Transverse colon (tissue), 4 donors: ENCODE data around the gene IAPP. TPM values are rescaled to one million over a fixed set of nuclear protein-coding genes. Genes with fewer than 3 reads are reported as not detected.

Experiments used
- DNase-seq: peaks from one replicate; pipeline ENCODE4 v3.0.0-alpha.2; 2019
- H3K27ac ChIP-seq, 4 donors: fragments of 200-600 bp; sonication (generic); 2 replicates each; pipeline ENCODE4 v1.5.1; 2016 to 2018; ENCODE audit warnings: inconsistent platforms in 4 of 4
- H3K27me3 ChIP-seq: fragments of 200-600 bp; sonication (generic); 2 replicates; pipeline ENCODE4 v1.5.1; 2017; ENCODE audit warnings: inconsistent platforms
- H3K36me3 ChIP-seq, 4 donors: fragments of 200-600 bp; sonication (generic); 2 replicates each; pipeline ENCODE4 v1.5.1; 2017 to 2019; ENCODE audit warnings: inconsistent platforms in 4 of 4
- H3K4me1 ChIP-seq, 4 donors: fragments of 200-600 bp; sonication (generic); 2 replicates each; pipeline ENCODE4 v1.5.1; 2017 to 2020; ENCODE audit warnings: inconsistent platforms in 4 of 4
- H3K4me3 ChIP-seq, 4 donors: fragments of 200-600 bp; sonication (generic); 1 replicate in 1 of 4; 2 replicates in 3 of 4; pipeline versions ENCODE4 v1.5.1 to v1.6.1; 2017 to 2019; ENCODE audit warnings: inconsistent platforms in 4 of 4
- H3K9me3 ChIP-seq, 2 donors: fragments of 200-600 bp; sonication (generic); 2 replicates each; pipeline ENCODE4 v1.5.1; 2017 to 2019; ENCODE audit warnings: inconsistent platforms in 2 of 2
- EP300 ChIP-seq: sonication (generic); formaldehyde crosslinking; IDR thresholded peaks from one replicate; pipeline ENCODE4 v1.6.1; 2017; ENCODE audit warnings: antibody characterized with exemption, low read depth
- POLR2A ChIP-seq: fragments of 450-650 bp; IDR thresholded peaks from one replicate; pipeline ENCODE4 v1.6.1; 2016; ENCODE audit warnings: antibody characterized with exemption, mild to moderate bottlenecking, moderate library complexity
- POLR2AphosphoS5 ChIP-seq, 3 donors: sonication (generic); formaldehyde crosslinking; IDR thresholded peaks; one replicate each; pipeline ENCODE4 v1.6.1; 2016; ENCODE audit warnings: antibody characterized with exemption in 3 of 3
- WGBS, 2 donors: methylation state at CpG; one replicate each; pipeline ENCODE4 v1.1.5; 2018; ENCODE audit warnings: low coverage in 1 of 2; 5-methylcytosine and 5-hydroxymethylcytosine counted together
- in situ Hi-C, 4 donors: fragments of 200-750 bp; cut with MboI; loops; one replicate each; pipeline versions ENCODE4 v1.15.0 to v1.15.1; 2017; ENCODE audit warnings: low sequenced_read_pairs in 3 of 4, low pct_ligation_motif_present in 1 of 4, low pct_unique_long_range_greater_than_20kb in 1 of 4
- intact Hi-C: fragments of 100-400 bp; cut with DNase I; formaldehyde crosslinking; loops from one replicate; pipeline ENCODE4 v1.15.1; 2023; ENCODE audit warnings: low total_unique reads
- total RNA-seq, 4 donors: library from RNA; depleted of rRNA; stranded (reverse); fragments of >200 nt; gene quantifications; one replicate each; pipeline ENCODE4 v1.1.0, GENCODE V29; 2016
- TF ChIP-seq, protein P1 (sequence below), 5 experiments: fragments of 200-600 bp in 3 of 5; fragments of 450-650 bp in 2 of 5; sonication (generic) in 3 of 5; IDR thresholded peaks; 1 replicate in 2 of 5; 2 replicates in 3 of 5; pipeline ENCODE4 v1.5.1; 2016 to 2017; ENCODE audit warnings: antibody characterized with exemption in 5 of 5, inconsistent platforms in 3 of 5, mild to moderate bottlenecking in 2 of 5, moderate library complexity in 1 of 5

The IAPP gene
- not detected for total RNA-seq

DNA sequence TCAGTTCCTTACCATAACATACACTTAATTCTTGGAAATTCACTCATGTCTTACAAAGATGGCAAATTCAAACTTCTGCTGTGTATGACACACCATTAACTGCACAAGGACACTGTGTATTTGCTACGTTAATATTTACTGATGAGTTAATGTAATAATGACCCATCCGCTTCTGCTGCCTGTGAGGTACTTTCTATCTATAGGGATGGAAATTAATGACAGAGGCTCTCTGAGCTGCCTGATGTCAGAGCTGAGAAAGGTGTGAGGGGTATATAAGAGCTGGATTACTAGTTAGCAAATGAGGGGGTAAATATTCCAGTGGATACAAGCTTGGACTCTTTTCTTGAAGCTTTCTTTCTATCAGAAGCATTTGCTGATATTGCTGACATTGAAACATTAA lies at the start of gene IAPP:
TSS of gene IAPP (plus strand) at position 301 of the 400 bp plus-strand sequence. CDS start 450 bp downstream, outside the sequence.
- no peak within 1 kb of the TSS for H3K27ac ChIP-seq
- in situ Hi-C loops (no loop called here), intact Hi-C loops (no loop called here)
- H3K27me3 ChIP-seq = no peaks in the 10 kb centered on the region
- no peaks in the 10 kb centered on the region for H3K36me3 ChIP-seq
- 88% methylated on average over 2 of the region's 2 CpGs for WGBS, 2 donors
- no peaks in the 10 kb centered on the region for H3K4me1 ChIP-seq
- DNase-seq = no peak
- no peaks in the 10 kb centered on the region for H3K9me3 ChIP-seq
- TF ChIP-seq, protein P1, sequence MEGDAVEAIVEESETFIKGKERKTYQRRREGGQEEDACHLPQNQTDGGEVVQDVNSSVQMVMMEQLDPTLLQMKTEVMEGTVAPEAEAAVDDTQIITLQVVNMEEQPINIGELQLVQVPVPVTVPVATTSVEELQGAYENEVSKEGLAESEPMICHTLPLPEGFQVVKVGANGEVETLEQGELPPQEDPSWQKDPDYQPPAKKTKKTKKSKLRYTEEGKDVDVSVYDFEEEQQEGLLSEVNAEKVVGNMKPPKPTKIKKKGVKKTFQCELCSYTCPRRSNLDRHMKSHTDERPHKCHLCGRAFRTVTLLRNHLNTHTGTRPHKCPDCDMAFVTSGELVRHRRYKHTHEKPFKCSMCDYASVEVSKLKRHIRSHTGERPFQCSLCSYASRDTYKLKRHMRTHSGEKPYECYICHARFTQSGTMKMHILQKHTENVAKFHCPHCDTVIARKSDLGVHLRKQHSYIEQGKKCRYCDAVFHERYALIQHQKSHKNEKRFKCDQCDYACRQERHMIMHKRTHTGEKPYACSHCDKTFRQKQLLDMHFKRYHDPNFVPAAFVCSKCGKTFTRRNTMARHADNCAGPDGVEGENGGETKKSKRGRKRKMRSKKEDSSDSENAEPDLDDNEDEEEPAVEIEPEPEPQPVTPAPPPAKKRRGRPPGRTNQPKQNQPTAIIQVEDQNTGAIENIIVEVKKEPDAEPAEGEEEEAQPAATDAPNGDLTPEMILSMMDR (IDR thresholded peaks at IDR 0.05) = no peak
- TF ChIP-seq POLR2A = no peak
- no peak for TF ChIP-seq POLR2AphosphoS5 (IDR thresholded peaks at IDR 0.05)
- no peak for TF ChIP-seq EP300
- H3K4me3 ChIP-seq = no peak within 1 kb of the TSS

DNA sequence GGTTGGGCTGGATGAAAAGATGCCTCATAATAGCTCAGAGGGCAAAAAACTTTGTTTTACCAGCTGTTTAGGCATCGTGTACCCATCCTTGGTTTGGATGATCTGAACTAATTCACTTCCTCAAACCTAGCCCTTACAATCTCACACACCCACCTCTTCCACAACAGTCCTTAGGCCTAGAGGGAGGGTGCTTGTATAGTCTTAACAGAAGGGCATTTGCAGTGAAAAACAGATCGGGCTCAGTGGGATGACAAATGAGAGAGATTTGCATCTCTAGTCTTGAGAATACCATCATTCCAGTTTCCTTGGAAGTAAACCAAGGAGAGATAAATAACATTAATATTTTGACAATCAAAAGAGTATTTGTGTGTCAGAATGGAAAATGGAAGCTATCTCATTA lies 49.0 kb upstream of the IAPP start:
- H3K4me1 ChIP-seq = no peaks in the 10 kb centered on the region
- no peak overlapping the region for H3K27ac ChIP-seq
- no peaks in the 10 kb centered on the region for H3K27me3 ChIP-seq
- intact Hi-C loops = no loop called here
- TF ChIP-seq POLR2AphosphoS5 (IDR thresholded peaks at IDR 0.05) (no peak), EP300 (no peak), POLR2A (no peak)
- TF ChIP-seq, protein P1 (IDR thresholded peaks at IDR 0.05) = no peak
- no peaks in the 10 kb centered on the region for H3K9me3 ChIP-seq
- no peaks in the 10 kb centered on the region for H3K36me3 ChIP-seq
- WGBS, 2 donors = 49 to 59% methylated on average over 2 of the region's 2 CpGs
- in situ Hi-C loops = no loop called here
- no peak for DNase-seq
- no peak overlapping the region for H3K4me3 ChIP-seq

DNA sequence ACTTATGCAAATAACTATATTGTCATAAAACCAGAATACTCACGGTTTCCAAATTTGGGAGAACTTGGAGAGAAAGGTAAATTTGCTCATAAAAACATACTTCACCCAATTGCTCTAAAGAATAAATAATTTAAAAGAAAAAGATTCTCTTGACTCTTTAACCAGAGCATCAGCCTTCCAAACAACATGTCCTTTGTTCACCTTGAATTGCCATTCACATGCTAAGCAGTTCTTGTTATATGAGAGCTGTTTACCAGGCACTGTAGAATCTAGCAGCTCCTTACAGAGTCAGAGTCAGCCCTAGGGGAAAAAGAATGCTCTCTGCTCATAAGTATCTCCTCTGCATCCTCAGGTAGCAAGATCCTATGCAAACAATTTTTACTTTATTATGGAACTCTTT lies 48.2 kb upstream of the IAPP start:
- no peak for DNase-seq
- WGBS, 2 donors = 21 to 29% methylated on average over 1 of the region's 1 CpG
- Histone ChIP-seq H3K4me3 (no peak overlapping the region), H3K4me1 (no peaks in the 10 kb centered on the region), H3K9me3 (no peaks in the 10 kb centered on the region), H3K27ac (no peak overlapping the region), H3K27me3 (no peaks in the 10 kb centered on the region), H3K36me3 (no peaks in the 10 kb centered on the region)
- TF ChIP-seq, protein P1 (IDR thresholded peaks at IDR 0.05) = no peak
- TF ChIP-seq POLR2AphosphoS5 (IDR thresholded peaks at IDR 0.05) (no peak), EP300 (no peak), POLR2A (no peak)
- intact Hi-C loops = no loop called here
- in situ Hi-C loops = no loop called here

DNA sequence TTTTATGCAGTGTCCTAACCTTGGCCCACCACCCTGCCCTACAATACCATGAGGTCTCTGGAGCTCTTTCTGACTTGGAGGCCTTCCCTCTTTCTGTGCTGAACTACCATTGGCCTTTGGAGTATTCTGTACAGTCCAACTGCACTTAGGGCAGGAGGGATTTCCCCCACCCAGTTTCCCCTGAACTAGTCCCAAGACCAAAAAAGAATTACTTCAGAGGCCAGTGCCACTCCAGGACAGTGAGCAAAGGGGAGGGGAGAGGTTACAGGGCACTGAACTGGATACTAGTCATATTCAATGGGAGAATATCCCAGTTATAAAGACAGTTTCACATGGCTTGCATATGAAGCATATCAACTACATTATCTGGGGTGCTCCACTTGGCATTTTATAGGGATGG lies 44.1 kb upstream of the IAPP start:
- Histone ChIP-seq H3K4me3 (no peak overlapping the region), H3K36me3 (no peaks in the 10 kb centered on the region), H3K9me3 (peaks cover 6 to 8% of the 10 kb centered on the region in 2 donors), H3K27me3 (no peaks in the 10 kb centered on the region), H3K27ac (no peak overlapping the region), H3K4me1 (no peaks in the 10 kb centered on the region)
- intact Hi-C loops (loop anchor here (1.0 kb wide), 1 partner anchor 17 kb away; no protein-coding TSS in a partner anchor), in situ Hi-C loops (no loop called here)
- DNase-seq = no peak
- TF ChIP-seq POLR2AphosphoS5 (IDR thresholded peaks at IDR 0.05) (no peak), EP300 (no peak), POLR2A (no peak)
- TF ChIP-seq, protein P1 (IDR thresholded peaks at IDR 0.05) = no peak
